HG02588 (cell line): ENCODE results near the gene NFIX.

Experiments used
- ATAC-seq: cut with Tn5 transposase; IDR thresholded peaks from one replicate; pipeline ENCODE4 v1.9.1; 2021; ENCODE audit warnings: mild to moderate bottlenecking, moderate library complexity; ENCODE audit not compliant: unreplicated experiment

NFIX gene

GRCh38 chr19:13069415-13070359 lies 74.4 kb downstream of the NFIX start:
- ATAC-seq, result no peak

- no peak for ATAC-seq
Observed at GRCh38 chr19:13070425-13071140, 75.3 kb downstream of the NFIX start.

GRCh38 chr19:13071444-13072187 lies 76.3 kb downstream of the NFIX start:
- ATAC-seq, result no peak

GRCh38 chr19:13072188-13072908 lies 77.1 kb downstream of the NFIX start:
- ATAC-seq, result no peak

GRCh38 chr19:13073263-13073662 lies 78.0 kb downstream of the NFIX start:
- no peak for ATAC-seq

GRCh38 chr19:13074378-13074777 lies 79.1 kb downstream of the NFIX start:
- ATAC-seq, result no peak

GRCh38 chr19:13076320-13076719 lies 81.0 kb downstream of the NFIX start:
- ATAC-seq, result no peak

GRCh38 chr19:13076787-13077186 lies 81.5 kb downstream of the NFIX start:
- ATAC-seq, result no peak

- ATAC-seq, result no peak
Observed at GRCh38 chr19:13077240-13077639, 82.0 kb downstream of the NFIX start.

- ATAC-seq, result no peak
Observed at GRCh38 chr19:13078381-13078780, 83.1 kb downstream of the NFIX start.

- ATAC-seq, result no peak
Observed at GRCh38 chr19:13078897-13079541, 83.7 kb downstream of the NFIX start.

GRCh38 chr19:13079542-13079986 lies 84.3 kb downstream of the NFIX start:
- no peak for ATAC-seq

GRCh38 chr19:13082192-13083007 lies 87.1 kb downstream of the NFIX start:
- ATAC-seq, result no peak

GRCh38 chr19:13083008-13083404 lies 87.7 kb downstream of the NFIX start:
- no peak for ATAC-seq

GRCh38 chr19:13083627-13084026 lies 88.4 kb downstream of the NFIX start:
- ATAC-seq, result no peak

- no peak for ATAC-seq
Observed at GRCh38 chr19:13085666-13086065, 90.4 kb downstream of the NFIX start.

- no peak for ATAC-seq
Observed at GRCh38 chr19:13086341-13086740, 91.1 kb downstream of the NFIX start.

- ATAC-seq, result no peak
Observed at GRCh38 chr19:13087295-13087694, 92.0 kb downstream of the NFIX start.

- ATAC-seq, result no peak
Observed at GRCh38 chr19:13087795-13088537, 92.7 kb downstream of the NFIX start.
